ENCODE measurements around the gene CENPX. TPM values are rescaled to one million over a fixed set of nuclear protein-coding genes. Genes with fewer than 3 reads are reported as not detected.

The CENPX gene
- total and polyA plus RNA-seq, 4 donors, result 31.0 to 109 (median 70.9) TPM

DNA sequence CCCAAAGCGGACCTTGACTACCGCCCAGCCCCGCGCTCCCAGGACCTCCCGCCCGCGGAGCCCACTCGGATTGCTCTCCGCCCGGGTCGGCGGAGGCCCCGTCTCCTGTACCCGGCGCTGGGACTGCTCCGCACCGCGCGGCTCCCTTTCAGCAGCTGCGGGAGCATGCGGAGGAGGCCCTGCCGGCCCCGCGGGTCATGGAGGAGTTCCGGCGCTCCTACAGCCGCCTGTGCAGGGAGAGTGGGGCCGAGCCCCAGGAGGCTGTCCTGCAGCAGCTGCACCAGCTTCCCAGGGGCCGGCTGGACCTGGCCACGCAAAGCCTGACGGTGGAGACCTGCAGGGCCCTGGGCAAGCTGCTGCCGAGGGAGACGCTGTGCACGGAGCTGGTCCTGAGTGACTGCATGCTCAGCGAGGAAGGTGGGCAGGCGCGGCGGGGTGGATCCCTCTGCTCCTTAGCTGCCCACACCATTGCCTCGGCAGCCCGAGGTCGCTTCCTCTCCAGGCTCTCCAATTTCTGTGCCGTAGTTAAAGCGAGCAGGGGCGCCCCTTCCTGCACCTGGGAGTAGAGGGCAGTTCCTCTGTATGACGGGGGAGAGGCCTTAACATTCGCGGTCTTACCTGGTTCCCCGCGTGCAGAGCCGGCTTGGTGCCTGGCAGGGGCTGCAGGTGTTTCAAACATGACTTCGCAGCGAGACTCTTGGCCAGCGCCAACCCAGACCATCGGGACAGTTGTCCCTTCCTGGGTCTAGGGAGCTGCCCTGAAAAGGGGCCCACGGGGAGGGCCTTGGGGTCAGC is 966 bp upstream of the CENPX start:
- 6 to 9% methylated on average over 48 to 55 of the region's 55 CpGs for WGBS, 2 donors
- H3K27me3 ChIP-seq (ENCODE audit: control insufficient read depth in 1 of 2, insufficient read depth in 2 of 2, low read length in 1 of 2), result no peaks in the 10 kb centered on the region
- no peak overlapping the region for H3K27ac ChIP-seq (ENCODE audit: low read depth in 1 of 2, low read length in 2 of 2)
- peak overlapping the region; percentile 39 to 56 for H3K4me3 ChIP-seq (ENCODE audit: low read length in 2 of 2)
- H3K4me1 ChIP-seq (ENCODE audit: control insufficient read depth in 1 of 2, insufficient read depth in 2 of 2, low read length in 2 of 2), result no peaks in the 10 kb centered on the region
- no peak for DNase-seq
- H3K9me3 ChIP-seq (ENCODE audit: control insufficient read depth, low read length), result no peaks in the 10 kb centered on the region
- intact Hi-C loops (cut with DNase I), result no loop called here
- no peaks in the 10 kb centered on the region for H3K36me3 ChIP-seq (ENCODE audit: control insufficient read depth in 1 of 2, insufficient read depth in 2 of 2, low read length in 1 of 2)
- ATAC-seq (ENCODE audit: low FRiP score), result no peak

DNA sequence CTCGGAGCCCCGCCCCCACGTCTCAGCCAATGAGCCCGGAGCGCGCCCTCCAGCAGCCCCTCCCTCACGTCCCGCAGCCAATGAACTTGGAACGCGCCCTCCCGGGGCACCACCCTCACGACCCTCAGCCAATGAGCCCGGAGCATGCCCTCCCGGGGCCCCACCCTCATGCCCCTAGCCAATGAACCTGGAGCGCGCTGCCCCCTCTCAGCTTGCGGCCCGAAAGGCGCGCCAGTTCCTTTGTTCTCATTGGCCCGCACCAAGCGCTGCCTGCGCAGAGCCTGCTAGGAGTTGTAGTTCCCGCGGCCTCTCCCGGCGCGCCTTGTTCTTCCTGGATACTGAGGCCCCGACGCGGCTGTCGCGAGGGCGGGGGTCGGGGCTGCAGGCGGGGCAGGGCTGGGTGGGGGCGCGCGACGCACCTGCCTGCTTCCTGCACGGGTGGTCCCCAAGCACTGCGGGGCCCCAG is 336 bp upstream of the CENPX start, which contains the start of gene LRRC45:
Gene LRRC45 (plus strand): TSS at position 325 of the 466 bp plus-strand sequence. CDS start 339 bp downstream, outside the sequence.
- H3K4me1 ChIP-seq (ENCODE audit: control insufficient read depth in 1 of 2, insufficient read depth in 2 of 2, low read length in 2 of 2), result no peaks in the 10 kb centered on the region
- DNase-seq (peak; percentile 100), ATAC-seq (ENCODE audit: low FRiP score) (peak; percentile 98)
- intact Hi-C loops (cut with DNase I), result no loop called here
- H3K4me3 ChIP-seq (ENCODE audit: low read length in 2 of 2), result peak within 1 kb of the TSS; percentile 39 to 65
- H3K36me3 ChIP-seq (ENCODE audit: control insufficient read depth in 1 of 2, insufficient read depth in 2 of 2, low read length in 1 of 2), result no peaks in the 10 kb centered on the region
- 0 to 1% methylated on average over 37 to 42 of the region's 42 CpGs for WGBS, 2 donors
- no peaks in the 10 kb centered on the region for H3K27me3 ChIP-seq (ENCODE audit: control insufficient read depth in 1 of 2, insufficient read depth in 2 of 2, low read length in 1 of 2)
- no peaks in the 10 kb centered on the region for H3K9me3 ChIP-seq (ENCODE audit: control insufficient read depth, low read length)
- H3K27ac ChIP-seq (ENCODE audit: low read depth in 1 of 2, low read length in 2 of 2), result no peak within 1 kb of the TSS

DNA sequence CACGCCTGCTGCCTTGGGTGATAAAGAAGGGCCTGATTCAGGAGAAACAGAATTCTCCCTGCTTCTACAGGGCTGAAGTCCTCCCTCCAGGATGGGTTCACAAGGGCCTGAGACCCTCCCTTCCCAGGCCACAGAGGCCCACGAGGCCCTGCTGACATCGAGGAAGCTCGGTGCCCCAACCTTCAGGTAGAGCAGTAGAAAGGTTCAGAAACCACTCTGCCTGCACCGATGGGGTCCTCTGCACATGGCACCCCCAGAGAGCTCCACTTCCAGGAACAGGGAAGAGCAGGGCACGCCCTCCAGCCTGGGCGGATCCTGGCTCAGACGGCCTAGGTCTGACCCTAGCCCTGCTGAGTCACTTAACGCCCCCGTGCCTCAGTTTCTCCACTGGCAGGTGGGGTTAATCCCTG is 773 bp downstream of the CENPX start:
- H3K36me3 ChIP-seq (ENCODE audit: control insufficient read depth in 1 of 2, insufficient read depth in 2 of 2, low read length in 1 of 2), result no peaks in the 10 kb centered on the region
- WGBS, 2 donors, result 11 to 12% methylated on average over 9 to 10 of the region's 10 CpGs
- intact Hi-C loops (cut with DNase I), result loop anchor here (1.0 to 2.0 kb wide), 2 partner anchors 63 kb away; no protein-coding TSS in a partner anchor
- no peak overlapping the region for H3K27ac ChIP-seq (ENCODE audit: low read depth in 1 of 2, low read length in 2 of 2)
- ATAC-seq (ENCODE audit: low FRiP score) (no peak), DNase-seq (no peak)
- peak overlapping the region in 1 of 2 donors; percentile 65 for H3K4me3 ChIP-seq (ENCODE audit: low read length in 2 of 2)
- H3K4me1 ChIP-seq (ENCODE audit: control insufficient read depth in 1 of 2, insufficient read depth in 2 of 2, low read length in 2 of 2), result no peaks in the 10 kb centered on the region
- no peaks in the 10 kb centered on the region for H3K27me3 ChIP-seq (ENCODE audit: control insufficient read depth in 1 of 2, insufficient read depth in 2 of 2, low read length in 1 of 2)
- no peaks in the 10 kb centered on the region for H3K9me3 ChIP-seq (ENCODE audit: control insufficient read depth, low read length)

DNA sequence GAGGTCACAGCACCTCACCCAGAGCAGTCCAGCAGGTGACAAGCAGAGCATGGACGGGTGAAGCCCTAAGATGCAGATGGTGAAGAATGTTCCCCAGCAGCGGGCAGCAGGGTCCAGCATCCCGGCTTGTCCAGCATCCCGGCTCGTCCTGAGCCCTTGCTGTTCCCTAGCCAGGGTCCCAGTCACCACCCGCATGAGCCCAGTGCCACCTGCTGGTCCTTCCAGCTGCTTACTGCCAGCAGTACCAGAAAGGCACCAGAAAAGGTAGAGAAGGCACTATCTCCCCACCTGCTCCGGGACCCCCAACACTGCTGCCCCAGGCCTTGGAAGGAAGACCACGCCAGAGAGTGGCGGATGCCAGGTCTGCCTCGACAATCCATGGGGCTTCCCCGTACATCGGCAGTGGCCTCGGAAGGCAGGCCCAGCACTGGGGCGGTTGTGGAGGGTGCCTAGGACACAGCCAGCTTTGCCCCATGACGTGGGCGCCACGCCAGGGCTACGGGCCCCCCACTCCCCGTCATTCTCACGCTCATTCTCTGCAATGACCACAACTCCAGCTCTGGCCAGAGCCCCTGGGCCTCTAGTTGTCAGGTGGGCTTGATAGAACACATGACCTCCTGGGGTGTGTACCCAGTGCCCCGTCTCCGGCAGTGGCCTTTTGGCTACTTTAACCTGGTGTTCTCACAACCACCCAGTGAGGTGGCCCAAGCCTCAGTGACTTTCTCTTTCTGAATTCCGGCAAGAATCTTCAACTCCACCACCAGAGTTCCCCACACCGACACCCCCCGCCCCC is 1.4 kb downstream of the CENPX start:
- no peaks in the 10 kb centered on the region for H3K4me1 ChIP-seq (ENCODE audit: control insufficient read depth in 1 of 2, insufficient read depth in 2 of 2, low read length in 2 of 2)
- no peaks in the 10 kb centered on the region for H3K27me3 ChIP-seq (ENCODE audit: control insufficient read depth in 1 of 2, insufficient read depth in 2 of 2, low read length in 1 of 2)
- DNase-seq (peak; percentile 85 to 92), ATAC-seq (ENCODE audit: low FRiP score) (no peak)
- WGBS, 2 donors, result 31 to 38% methylated on average over 25 of the region's 25 CpGs
- H3K27ac ChIP-seq (ENCODE audit: low read depth in 1 of 2, low read length in 2 of 2), result no peak overlapping the region
- intact Hi-C loops (cut with DNase I), result loop anchor here (1.0 to 2.0 kb wide), 2 partner anchors 62 to 63 kb away; no protein-coding TSS in a partner anchor
- H3K9me3 ChIP-seq (ENCODE audit: control insufficient read depth, low read length), result no peaks in the 10 kb centered on the region
- H3K4me3 ChIP-seq (ENCODE audit: low read length in 2 of 2), result no peak overlapping the region
- H3K36me3 ChIP-seq (ENCODE audit: control insufficient read depth in 1 of 2, insufficient read depth in 2 of 2, low read length in 1 of 2), result no peaks in the 10 kb centered on the region

DNA sequence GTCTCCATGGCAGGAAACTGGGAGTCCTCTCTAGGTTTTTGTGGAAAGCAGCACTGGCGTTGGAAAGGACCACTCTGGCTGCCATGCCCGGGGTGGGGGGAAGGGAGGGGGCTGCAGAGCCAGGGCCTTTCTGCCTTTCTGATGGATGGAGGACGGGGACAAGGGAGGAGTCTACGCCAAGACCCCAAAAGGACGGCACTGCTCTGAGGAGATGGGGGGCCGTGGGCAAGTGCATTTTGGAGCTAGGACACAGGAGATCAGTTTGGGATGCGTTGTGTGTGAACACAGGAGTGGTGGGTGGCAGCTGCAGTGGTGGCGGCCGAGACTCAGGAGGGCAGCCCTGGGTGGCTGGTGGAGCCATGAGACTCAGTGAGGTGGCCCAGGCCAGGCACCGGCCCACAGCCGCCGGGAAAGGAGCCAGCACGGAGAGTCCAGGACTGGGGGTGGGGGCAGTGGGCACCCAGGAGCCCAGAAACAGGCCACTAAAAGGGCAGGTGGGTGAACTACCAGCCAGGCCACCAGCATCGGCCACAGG is 2.0 kb downstream of the CENPX start:
- intact Hi-C loops (cut with DNase I), result loop anchor here (1.0 to 2.0 kb wide), 2 partner anchors 61 to 62 kb away; no protein-coding TSS in a partner anchor
- no peaks in the 10 kb centered on the region for H3K4me1 ChIP-seq (ENCODE audit: control insufficient read depth in 1 of 2, insufficient read depth in 2 of 2, low read length in 2 of 2)
- 61 to 66% methylated on average over 14 of the region's 14 CpGs for WGBS, 2 donors
- DNase-seq (no peak), ATAC-seq (ENCODE audit: low FRiP score) (no peak)
- H3K36me3 ChIP-seq (ENCODE audit: control insufficient read depth in 1 of 2, insufficient read depth in 2 of 2, low read length in 1 of 2), result no peaks in the 10 kb centered on the region
- H3K9me3 ChIP-seq (ENCODE audit: control insufficient read depth, low read length), result no peaks in the 10 kb centered on the region
- H3K27ac ChIP-seq (ENCODE audit: low read depth in 1 of 2, low read length in 2 of 2), result no peak overlapping the region
- no peaks in the 10 kb centered on the region for H3K27me3 ChIP-seq (ENCODE audit: control insufficient read depth in 1 of 2, insufficient read depth in 2 of 2, low read length in 1 of 2)
- no peak overlapping the region for H3K4me3 ChIP-seq (ENCODE audit: low read length in 2 of 2)

DNA sequence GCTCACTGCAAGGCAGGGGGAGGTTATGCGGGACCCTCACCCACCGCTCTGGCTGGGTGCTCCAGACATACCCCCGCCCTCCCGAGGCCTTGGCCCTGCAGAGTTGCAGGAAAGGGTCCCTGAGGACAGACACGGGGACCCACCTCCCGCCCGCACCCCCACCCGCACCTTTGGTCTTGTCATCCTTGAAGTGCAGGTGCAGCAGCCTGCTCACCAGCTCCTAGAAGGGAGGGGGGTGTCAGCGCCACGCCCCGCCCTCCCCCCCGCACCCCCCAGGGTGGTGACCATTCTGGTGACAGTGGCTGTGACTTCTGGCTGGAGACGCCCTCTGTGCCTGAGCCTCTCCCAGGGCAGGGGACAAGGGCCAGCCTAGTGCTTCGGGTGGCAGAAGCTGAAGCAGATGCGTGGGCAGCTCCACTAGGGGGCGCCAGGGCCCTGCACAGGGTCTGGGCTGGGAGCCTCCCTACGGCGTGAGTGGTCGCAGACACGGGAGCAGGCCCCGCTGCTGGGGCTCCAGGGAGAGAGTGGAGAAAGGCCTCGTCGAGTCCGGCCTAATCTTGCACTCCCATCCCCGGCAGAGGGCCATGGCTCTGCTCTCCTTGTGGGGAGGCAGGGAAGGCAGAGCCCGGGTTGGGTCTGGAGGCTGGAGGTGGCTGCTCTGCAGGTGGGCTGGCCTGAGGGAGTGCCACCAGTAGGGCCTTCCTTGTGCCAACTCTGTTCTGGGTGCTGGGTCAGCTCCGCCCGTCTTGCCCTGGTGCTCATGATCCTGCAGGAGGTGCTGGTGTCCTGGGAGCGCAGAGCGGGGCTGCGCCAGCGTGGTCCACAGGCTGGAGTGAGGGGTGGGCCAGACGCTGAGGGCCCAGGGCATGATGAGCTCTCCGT is 2.7 kb downstream of the CENPX start:
- Histone ChIP-seq H3K36me3 (ENCODE audit: control insufficient read depth in 1 of 2, insufficient read depth in 2 of 2, low read length in 1 of 2) (no peaks in the 10 kb centered on the region), H3K4me1 (ENCODE audit: control insufficient read depth in 1 of 2, insufficient read depth in 2 of 2, low read length in 2 of 2) (no peaks in the 10 kb centered on the region), H3K27ac (ENCODE audit: low read depth in 1 of 2, low read length in 2 of 2) (no peak overlapping the region), H3K4me3 (ENCODE audit: low read length in 2 of 2) (no peak overlapping the region), H3K9me3 (ENCODE audit: control insufficient read depth, low read length) (no peaks in the 10 kb centered on the region), H3K27me3 (ENCODE audit: control insufficient read depth in 1 of 2, insufficient read depth in 2 of 2, low read length in 1 of 2) (no peaks in the 10 kb centered on the region)
- intact Hi-C loops (cut with DNase I), result loop anchor here in 1 of 2 donors (2.0 kb wide), 1 partner anchor 61 kb away; no protein-coding TSS in a partner anchor
- ATAC-seq (ENCODE audit: low FRiP score) (no peak), DNase-seq (peak; percentile 74 to 90)
- WGBS, 2 donors, result 66 to 73% methylated on average over 28 to 34 of the region's 34 CpGs

DNA sequence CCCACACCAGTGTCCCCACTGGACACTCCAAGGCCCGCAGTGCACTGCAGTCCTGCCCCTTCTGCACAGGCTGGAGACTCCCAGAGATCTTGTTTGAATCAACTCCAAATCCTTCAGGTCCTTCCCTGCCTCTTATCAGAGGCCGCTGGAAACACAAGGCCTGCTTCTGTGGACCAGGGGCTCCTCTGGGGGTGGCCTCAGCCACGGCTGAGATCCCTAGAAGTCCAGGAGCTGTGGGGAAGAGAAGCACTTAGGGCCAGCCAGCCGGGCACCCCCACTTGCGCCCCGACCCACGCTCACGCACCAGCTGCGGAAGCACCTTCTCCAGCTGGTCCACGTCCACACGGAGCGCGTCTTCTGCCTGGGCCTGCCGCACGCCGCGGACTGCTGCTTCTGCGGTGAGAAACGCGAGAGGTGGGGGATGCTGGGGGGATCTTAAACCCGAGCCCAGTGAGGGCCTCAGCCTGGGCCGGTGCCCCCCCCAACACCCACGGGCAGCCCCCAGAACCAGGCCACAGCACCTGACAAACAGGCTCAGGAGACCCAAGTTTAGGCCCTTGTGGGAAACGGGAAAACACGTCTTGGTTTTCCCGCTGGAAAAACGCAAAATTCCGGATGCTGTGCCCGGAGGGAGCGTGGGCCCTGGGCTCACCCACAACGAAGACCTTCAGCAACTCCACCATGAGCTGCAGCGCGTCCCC is 3.5 kb downstream of the CENPX start:
- WGBS, 2 donors, result 88 to 91% methylated on average over 33 of the region's 33 CpGs
- ATAC-seq (ENCODE audit: low FRiP score), result no peak
- Histone ChIP-seq H3K36me3 (ENCODE audit: control insufficient read depth in 1 of 2, insufficient read depth in 2 of 2, low read length in 1 of 2) (no peaks in the 10 kb centered on the region), H3K4me1 (ENCODE audit: control insufficient read depth in 1 of 2, insufficient read depth in 2 of 2, low read length in 2 of 2) (no peaks in the 10 kb centered on the region), H3K27me3 (ENCODE audit: control insufficient read depth in 1 of 2, insufficient read depth in 2 of 2, low read length in 1 of 2) (no peaks in the 10 kb centered on the region), H3K27ac (ENCODE audit: low read depth in 1 of 2, low read length in 2 of 2) (no peak overlapping the region), H3K9me3 (ENCODE audit: control insufficient read depth, low read length) (no peaks in the 10 kb centered on the region), H3K4me3 (ENCODE audit: low read length in 2 of 2) (no peak overlapping the region)
- no peak for DNase-seq
- intact Hi-C loops (cut with DNase I), result no loop called here

Measured in aorta (tissue), 5 donors.